ENCODE results near the gene SGMS1.
A peak's percentile ranks its signal among the peaks of the same experiment; 100 is the strongest.
"Not testable (repeated sequence)": the region's sequence is repeated elsewhere in the genome, so short reads cannot be mapped to it uniquely, and the experiment has no call there.

The SGMS1 gene

DNA sequence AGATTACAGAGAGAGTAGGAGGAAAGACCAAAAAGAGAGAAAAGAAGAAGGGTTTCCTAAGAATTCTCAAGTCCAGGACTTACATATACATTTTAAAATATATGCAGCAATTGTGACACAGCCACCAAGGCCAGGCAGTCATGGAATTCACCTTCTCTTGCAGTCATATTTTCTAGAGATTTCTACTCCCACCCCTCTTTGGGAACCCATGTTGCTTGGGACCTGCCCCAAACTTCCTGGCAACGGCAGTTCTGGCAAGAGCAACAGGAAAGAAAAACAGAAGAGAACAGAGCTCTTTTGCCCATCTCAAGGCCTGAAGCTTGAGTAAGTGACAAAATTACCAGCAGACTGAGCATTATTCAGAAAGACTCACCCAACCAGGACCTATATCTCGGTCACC is 244.1 kb downstream of the SGMS1 start:
- TF ChIP-seq, protein P1, sequence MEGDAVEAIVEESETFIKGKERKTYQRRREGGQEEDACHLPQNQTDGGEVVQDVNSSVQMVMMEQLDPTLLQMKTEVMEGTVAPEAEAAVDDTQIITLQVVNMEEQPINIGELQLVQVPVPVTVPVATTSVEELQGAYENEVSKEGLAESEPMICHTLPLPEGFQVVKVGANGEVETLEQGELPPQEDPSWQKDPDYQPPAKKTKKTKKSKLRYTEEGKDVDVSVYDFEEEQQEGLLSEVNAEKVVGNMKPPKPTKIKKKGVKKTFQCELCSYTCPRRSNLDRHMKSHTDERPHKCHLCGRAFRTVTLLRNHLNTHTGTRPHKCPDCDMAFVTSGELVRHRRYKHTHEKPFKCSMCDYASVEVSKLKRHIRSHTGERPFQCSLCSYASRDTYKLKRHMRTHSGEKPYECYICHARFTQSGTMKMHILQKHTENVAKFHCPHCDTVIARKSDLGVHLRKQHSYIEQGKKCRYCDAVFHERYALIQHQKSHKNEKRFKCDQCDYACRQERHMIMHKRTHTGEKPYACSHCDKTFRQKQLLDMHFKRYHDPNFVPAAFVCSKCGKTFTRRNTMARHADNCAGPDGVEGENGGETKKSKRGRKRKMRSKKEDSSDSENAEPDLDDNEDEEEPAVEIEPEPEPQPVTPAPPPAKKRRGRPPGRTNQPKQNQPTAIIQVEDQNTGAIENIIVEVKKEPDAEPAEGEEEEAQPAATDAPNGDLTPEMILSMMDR (IDR thresholded peaks at IDR 0.05; ENCODE audit: control insufficient read depth, insufficient read depth, low read depth, low read length, missing control alignments), result no peak
- DNase-seq (ENCODE audit: low read depth), result no peak
- H3K4me3 ChIP-seq (ENCODE audit: control insufficient read depth, low read depth, low read length), result no peak overlapping the region

DNA sequence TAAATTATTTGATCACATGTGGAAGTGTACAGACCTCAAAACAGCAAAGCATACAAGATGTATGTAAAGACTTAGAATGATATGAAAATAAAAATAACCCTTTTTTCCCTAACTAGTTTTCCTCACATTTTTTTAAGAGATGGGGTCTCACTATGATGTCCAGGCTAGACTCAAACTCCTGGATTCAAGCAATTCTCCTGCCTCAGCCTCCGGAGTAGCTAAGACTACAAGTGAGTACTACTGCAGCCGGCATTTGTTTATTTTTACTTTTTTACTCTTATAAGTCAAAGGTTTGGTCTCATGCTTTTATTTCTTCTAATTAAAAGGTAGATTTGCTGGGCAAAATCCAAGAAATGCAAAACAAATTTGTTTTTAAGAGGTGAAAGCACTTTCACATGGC is 248.0 kb downstream of the SGMS1 start:
- no peak for DNase-seq (ENCODE audit: low read depth)
- TF ChIP-seq, protein P1 (IDR thresholded peaks at IDR 0.05; ENCODE audit: control insufficient read depth, insufficient read depth, low read depth, low read length, missing control alignments), result no peak
- H3K4me3 ChIP-seq (ENCODE audit: control insufficient read depth, low read depth, low read length), result no peak overlapping the region

DNA sequence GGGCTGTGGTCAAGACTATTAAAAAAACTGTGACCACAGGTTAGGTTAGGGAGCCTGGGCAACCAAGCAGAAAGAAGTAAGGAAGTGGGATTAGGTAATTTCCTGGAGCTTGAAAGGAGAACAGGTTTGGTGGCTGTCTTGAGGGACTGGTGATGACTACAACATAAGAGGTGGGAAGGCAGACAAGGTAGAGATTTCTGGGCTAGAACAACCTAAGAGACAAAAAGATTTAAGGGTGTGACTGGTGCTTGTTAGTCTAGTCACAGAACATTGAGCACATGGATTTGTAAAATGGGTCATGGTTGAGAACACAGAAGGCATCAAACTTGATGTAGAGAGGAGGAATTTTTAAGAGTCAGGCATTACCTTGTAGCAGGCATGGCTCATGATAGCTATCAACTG is 248.7 kb downstream of the SGMS1 start:
- H3K4me3 ChIP-seq (ENCODE audit: control insufficient read depth, low read depth, low read length), result no peak overlapping the region
- no peak for DNase-seq (ENCODE audit: low read depth)
- TF ChIP-seq, protein P1 (IDR thresholded peaks at IDR 0.05; ENCODE audit: control insufficient read depth, insufficient read depth, low read depth, low read length, missing control alignments), result no peak

DNA sequence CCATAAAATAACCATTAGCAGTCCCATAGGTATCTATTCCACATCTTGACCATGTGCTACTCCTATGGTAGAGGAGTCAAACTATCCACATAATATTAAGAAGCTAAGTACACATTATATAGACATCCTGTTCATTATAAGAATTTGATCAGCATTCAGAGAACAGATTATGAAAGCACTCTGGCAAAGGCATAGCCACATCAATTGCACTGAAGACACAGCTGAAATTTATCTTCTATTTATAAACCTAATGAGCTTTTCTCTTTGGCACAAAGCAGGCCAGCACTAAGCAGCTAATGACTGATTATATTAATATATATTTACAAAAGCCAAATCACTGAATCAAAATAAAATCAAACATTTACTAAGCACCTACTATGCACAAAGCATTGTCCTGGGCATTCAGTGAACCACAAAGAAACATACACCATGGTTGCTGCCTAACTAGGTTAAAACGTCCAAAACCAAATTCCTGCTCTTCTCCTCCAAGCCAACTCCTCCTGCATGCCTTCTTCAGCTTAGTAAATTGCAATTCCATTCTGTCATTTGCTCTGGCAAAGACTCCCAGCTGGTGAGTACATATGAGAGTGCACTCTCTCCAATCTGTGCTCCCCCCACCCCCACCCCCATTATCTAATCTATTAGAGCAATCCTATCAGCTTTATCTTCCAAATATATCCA is 249.8 kb downstream of the SGMS1 start:
- no peak for DNase-seq (ENCODE audit: low read depth)
- TF ChIP-seq, protein P1 (IDR thresholded peaks at IDR 0.05; ENCODE audit: control insufficient read depth, insufficient read depth, low read depth, low read length, missing control alignments), result no peak
- H3K4me3 ChIP-seq (ENCODE audit: control insufficient read depth, low read depth, low read length), result no peak overlapping the region

DNA sequence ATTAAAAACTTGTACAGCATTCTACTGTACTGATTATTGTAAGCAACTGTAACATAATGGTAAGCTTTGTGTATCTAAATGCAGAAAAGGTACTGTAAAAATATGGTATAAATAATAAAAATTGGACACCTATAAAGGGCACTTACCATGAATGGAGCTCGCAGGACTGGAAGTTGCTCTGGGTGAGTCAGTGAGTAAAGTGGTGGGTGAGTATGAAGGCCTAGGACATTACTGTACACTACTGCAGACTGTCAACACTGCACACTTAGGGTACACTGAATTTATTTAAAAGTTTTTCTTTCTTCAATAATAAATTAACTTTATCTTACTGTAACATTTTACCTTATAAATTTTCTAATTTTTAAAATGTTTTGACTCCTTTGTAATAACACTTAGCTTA is 253.8 kb downstream of the SGMS1 start:
- no peak for DNase-seq (ENCODE audit: low read depth)
- TF ChIP-seq, protein P1 (IDR thresholded peaks at IDR 0.05; ENCODE audit: control insufficient read depth, insufficient read depth, low read depth, low read length, missing control alignments), result no peak
- H3K4me3 ChIP-seq (ENCODE audit: control insufficient read depth, low read depth, low read length), result no peak overlapping the region

DNA sequence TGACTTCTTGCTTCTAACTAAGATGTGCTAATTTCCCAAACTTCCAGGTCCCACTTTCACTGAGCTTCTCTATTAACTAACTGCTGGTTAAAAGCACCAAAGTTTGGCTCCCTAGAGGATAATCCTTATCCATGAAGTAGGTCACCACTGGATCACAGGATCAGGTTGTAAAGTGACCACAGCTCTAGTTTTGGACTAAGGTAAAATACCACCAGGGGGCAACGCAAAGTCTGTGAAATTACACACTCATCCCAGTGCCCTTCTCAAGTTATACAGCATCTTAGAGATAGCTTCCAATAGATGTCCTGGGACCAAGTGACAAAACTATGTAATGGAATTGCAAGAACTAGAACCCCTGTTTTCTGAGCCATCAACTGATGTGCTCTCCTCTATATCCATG is 256.0 kb downstream of the SGMS1 start:
- DNase-seq (ENCODE audit: low read depth), result no peak

DNA sequence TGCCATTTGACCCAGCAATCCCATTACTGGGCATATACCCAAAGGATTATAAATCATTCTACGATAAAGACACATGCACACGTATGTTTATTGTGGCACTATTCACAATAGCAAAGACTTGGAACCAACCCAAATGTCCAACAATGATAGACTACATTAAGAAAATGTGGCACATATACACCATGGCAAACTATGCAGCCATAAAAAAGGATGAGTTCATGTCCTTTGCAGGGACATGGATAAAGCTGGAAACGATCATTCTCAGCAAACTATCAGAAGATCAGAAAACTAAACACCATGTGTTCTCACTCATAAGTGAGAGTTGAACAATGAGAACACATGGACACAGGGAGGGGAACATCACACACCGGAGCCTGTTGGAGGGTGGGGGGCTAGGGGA is 257.3 kb downstream of the SGMS1 start:
- not testable (repeated sequence) for DNase-seq (ENCODE audit: low read depth); H3K4me3 ChIP-seq (ENCODE audit: control insufficient read depth, low read depth, low read length)

More for the DNA sequence above, 256.0 kb downstream of the SGMS1 start:
- H3K4me3 ChIP-seq (ENCODE audit: control insufficient read depth, low read depth, low read length), result no peak overlapping the region
- TF ChIP-seq, protein P1 (IDR thresholded peaks at IDR 0.05; ENCODE audit: control insufficient read depth, insufficient read depth, low read depth, low read length, missing control alignments), result peak; percentile 36

DNA sequence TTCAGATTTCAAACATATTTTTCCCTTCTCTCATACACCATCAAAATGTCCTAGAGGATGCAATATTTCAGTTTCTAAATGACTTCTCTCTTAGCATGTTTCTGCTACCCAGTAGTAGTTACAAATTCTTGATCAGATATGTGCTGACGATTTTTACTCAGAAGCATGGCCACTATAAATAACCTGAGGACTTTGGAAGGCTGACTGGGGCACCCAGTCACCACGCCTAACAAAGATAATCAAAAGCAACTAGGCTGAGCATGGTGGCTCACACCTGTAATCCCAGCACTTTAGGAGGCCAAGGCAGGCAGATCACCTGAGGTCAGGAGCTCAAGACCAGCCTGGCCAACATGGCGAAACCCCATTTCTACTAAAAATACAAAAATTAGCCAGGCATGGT is 259.0 kb downstream of the SGMS1 start:
- not testable (repeated sequence) for DNase-seq (ENCODE audit: low read depth); H3K4me3 ChIP-seq (ENCODE audit: control insufficient read depth, low read depth, low read length)

Measured in AG09309 (cell line).